Measurements from ENCODE around the gene GRAPL.
A peak's percentile ranks its signal among the peaks of the same experiment; 100 is the strongest.
"Not testable (repeated sequence)": the region's sequence is repeated elsewhere in the genome, so short reads cannot be mapped to it uniquely, and the experiment has no call there.

Gene GRAPL

GRCh38 chr17:19189781-19190405, 62.5 kb downstream of the GRAPL start:
- DNase-seq = not testable (repeated sequence)

- DNase-seq = peak; percentile 9
Observed at GRCh38 chr17:19196382-19197204, 69.2 kb downstream of the GRAPL start.

- not testable (repeated sequence) for DNase-seq
Observed at GRCh38 chr17:19202448-19202847, 75.1 kb downstream of the GRAPL start.

GRCh38 chr17:19203429-19203828, 76.0 kb downstream of the GRAPL start:
- DNase-seq = not testable (repeated sequence)
